NCI-H187 (cell line): ENCODE measurements around the gene SPAG17.

Experiments
- DNase-seq, 2 experiments: peaks; one replicate each; lab custom pipeline; 2025; lab: John Stamatoyannopoulos, UW

Gene SPAG17

GRCh38 chr1:118160806-118161205 lies 24.2 kb downstream of the SPAG17 start:
- no peak for DNase-seq

DNA sequence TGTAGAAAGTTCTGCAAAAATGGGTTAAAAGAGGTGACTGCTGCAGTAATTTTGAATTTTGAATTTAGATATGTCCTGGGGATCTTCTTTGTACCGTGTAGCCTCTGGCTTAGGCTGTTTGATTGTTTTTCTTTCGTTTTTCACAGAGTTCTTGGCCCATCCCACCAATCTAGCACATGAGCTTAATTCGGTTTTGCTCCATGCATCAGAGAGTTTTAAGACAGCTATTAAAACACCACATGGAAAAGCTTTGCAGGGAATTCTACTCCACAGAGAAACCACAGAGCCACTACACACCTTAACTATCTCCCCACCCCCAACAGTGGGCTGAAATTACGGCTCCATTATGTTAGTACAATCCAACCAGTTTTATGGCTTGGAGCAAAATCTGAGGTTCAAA lies 25.5 kb downstream of the SPAG17 start:
- DNase-seq: peak; percentile 36 to 71

DNA sequence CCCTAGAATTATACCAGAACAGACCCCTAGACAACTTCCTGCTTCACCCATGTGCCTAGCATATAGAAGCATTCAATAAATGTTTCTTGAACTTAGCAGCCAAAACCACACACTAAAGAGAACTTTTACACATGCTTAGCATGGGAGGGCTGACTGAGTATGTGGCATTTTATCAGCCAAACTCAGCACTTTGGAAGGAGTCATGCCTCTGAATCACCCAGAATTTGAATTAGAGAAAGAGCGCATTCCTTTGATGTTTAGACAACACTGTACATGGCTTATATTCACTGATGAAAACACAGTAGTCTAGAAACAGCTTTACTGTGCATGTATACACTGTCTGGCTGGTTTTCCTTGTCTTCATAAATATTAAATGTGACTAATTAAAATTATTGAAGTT lies 26.1 kb downstream of the SPAG17 start:
- DNase-seq: no peak

DNA sequence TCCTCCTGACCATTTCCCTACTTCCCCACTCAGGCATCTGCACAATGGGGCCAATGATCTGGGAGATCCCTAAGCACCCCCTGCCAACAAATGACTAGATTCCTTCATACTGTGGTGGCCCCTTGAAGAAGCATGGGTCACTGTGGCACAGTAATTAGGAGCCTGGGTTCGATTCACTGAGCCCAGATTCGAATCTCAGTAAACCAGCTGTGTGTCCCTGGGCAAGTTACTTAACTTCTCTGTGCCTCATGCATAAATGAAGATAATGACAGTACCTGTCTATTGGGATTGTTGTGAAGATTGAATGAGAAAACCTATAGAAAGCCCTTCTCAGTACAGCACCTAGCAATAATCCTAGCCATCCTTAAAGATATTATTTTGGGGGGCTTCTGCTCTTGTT lies 27.5 kb downstream of the SPAG17 start:
- DNase-seq: no peak

GRCh38 chr1:118155106-118155505 lies 29.9 kb downstream of the SPAG17 start:
- DNase-seq: no peak

- DNase-seq: no peak
Measured at GRCh38 chr1:118154220-118154619, 30.8 kb downstream of the SPAG17 start.

- peak; percentile 10 to 27 for DNase-seq
Measured at GRCh38 chr1:118151312-118151937, 33.6 kb downstream of the SPAG17 start.

DNA sequence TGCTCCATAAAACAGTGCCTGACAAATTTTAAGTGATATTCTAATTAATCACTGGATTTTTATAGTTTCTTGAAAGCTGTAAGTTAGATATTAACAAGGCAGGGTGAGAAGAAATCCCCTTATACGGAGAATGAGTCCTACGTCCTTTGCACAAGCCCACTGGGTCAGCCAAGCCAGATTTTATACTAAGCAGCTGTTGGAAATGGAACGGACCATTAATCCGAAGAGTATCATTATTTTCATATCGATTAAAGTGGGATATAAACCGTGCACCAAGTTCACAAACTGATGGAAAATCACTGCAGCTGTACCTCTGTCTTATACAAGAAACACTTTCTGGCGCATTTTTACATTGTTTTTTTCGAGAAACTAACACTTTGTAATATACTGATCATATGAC lies 35.2 kb downstream of the SPAG17 start:
- DNase-seq: no peak

GRCh38 chr1:118148034-118148433 lies 37.0 kb downstream of the SPAG17 start:
- DNase-seq: no peak

- DNase-seq: no peak
Measured at GRCh38 chr1:118147522-118147921, 37.5 kb downstream of the SPAG17 start.

- no peak for DNase-seq
Measured at GRCh38 chr1:118145721-118146120, 39.3 kb downstream of the SPAG17 start.

DNA sequence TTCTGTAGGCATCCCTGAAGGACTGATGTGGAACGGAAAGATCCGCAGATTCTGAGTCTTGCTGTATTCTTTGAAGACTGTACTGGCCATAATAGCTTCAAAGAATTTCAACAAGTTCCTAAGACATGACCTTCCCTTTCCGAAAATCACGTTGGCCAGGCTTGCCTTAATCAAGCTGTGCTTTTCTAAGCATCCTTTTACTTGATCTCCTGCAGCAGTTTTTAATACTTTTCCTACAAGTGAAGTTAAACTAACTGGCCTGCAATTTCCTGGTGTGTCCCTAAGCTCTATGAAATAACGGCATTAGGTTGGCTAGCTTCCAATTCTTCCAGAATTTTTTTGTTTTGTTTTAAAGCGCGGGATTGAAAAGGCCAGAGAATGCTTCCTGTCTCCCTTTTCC lies 40.3 kb downstream of the SPAG17 start:
- DNase-seq: no peak

DNA sequence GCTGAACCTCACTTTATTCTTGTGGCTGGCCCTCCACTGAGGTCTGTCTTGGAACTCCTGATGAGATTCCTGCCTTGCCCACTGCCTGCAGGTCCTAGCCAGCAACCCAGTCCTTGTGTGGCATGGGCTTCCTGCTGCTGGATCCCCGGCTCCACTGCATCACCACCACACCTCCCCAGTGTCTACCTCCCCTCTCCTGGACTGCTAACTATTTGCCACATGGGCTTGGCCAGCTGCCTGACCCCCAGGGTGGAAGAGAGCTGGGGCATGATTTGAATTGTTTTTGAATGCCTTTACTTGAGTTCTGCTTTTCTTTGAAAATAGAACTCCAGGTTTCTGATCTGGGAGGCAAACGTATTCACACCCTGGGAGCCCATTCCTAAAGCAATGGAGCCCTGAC lies 41.2 kb downstream of the SPAG17 start:
- DNase-seq: no peak

- DNase-seq: no peak
Measured at GRCh38 chr1:118143121-118143520, 41.9 kb downstream of the SPAG17 start.

GRCh38 chr1:118142546-118142945 lies 42.5 kb downstream of the SPAG17 start:
- no peak for DNase-seq

- no peak for DNase-seq
Measured at GRCh38 chr1:118137900-118138299, 47.1 kb downstream of the SPAG17 start.

GRCh38 chr1:118136187-118136941 lies 48.7 kb downstream of the SPAG17 start:
- no peak for DNase-seq

DNA sequence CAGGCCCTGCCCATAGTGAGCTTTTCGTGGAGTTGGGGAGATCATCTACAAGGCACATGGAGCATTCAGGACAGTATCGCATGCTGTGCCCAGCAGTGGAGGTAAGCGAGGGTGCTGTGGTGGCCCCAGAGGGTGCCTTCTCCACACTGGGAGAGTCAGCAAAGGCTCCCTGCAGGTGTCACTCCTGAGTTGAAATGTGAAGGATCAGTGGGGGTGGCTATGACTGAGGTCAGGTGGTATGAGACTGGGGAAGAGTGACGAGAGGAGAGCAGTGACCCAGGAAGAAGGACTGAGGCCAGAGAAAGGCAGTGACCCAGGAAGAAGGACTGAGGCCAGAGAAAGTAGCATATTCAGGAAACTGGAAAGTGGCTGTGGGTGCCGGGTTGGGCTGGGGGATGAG lies 53.0 kb downstream of the SPAG17 start:
- DNase-seq: no peak

DNA sequence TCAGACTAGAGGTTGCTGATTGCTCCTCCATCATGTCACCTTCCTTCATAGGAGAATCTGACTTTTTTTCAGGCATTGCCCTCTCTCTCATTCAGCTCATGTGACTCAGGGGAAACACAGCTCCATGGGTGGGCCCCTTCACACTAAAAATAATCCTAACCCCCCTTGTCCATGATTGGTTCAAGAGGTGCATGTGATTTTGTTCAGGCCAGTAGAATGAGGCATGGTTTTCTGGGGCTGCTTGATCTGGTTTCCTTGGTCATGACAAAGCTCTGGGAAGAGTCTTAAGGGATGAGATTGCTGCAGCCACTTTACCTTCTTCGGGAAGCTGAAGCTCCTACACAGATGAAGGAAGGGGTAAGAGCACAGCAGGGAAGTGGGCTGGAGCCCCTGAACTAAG lies 56.3 kb downstream of the SPAG17 start:
- no peak for DNase-seq

GRCh38 chr1:118124064-118124463 lies 61.0 kb downstream of the SPAG17 start:
- no peak for DNase-seq

DNA sequence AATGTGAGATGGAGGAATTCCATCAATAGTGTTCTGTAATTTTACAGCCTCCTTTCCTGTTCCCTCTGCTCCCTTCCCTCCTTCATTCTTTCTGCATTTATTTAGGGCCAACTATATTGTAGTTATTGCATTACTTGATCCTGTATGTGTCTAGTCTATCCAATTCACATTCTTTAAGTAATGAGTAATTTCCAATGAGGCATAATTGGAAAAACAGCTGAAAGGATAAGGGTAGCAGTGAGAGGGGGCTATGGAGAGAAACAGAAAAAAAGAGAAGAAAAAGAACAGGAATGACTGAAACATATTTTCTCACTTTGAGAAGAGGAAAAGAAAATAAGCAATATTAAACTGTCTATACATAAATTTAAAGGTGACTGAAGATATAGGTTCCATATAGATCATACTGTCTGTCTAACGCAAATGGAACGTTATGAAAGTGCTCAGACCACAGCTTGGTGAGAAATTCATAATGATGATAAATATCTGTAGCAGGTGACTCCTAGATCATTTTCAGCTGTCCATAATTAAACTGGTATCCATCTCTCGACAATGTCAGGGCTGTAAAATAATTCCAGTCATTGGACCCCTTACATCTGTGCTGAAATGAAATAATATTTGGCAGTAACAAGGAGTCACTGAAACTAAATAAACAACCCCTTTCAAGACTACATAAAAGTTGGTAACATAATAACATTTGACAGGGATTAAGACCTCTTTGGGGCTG lies 61.8 kb downstream of the SPAG17 start:
- no peak for DNase-seq

- no peak for DNase-seq
Measured at GRCh38 chr1:118122234-118123004, 62.6 kb downstream of the SPAG17 start.
